Inflammatory macrophage treated with lipopolysaccharide for 4 hours (primary cell): Measurements from ENCODE around the gene STX7.

ENCODE experiments used
- DNase-seq: peaks from one replicate; pipeline ENCODE4 v3.0.0-alpha.2; 2020

The STX7 gene

GRCh38 chr6:132506869-132507808, 5.8 kb downstream of the STX7 start:
- DNase-seq, result no peak

- DNase-seq, result no peak
These were observed 6.5 kb downstream of the STX7 start for GRCh38 chr6:132506461-132506860.

- DNase-seq, result no peak
These were observed 7.8 kb downstream of the STX7 start for GRCh38 chr6:132505158-132505557.

GRCh38 chr6:132504757-132505156, 8.2 kb downstream of the STX7 start:
- no peak for DNase-seq

- peak; percentile 45 for DNase-seq
These were observed 13.2 kb downstream of the STX7 start for GRCh38 chr6:132499757-132500156.

- DNase-seq, result peak; percentile 68
These were observed 14.3 kb downstream of the STX7 start for GRCh38 chr6:132498638-132499037.

GRCh38 chr6:132496519-132497180, 16.3 kb downstream of the STX7 start:
- peak; percentile 16 for DNase-seq

- no peak for DNase-seq
These were observed 17.3 kb downstream of the STX7 start for GRCh38 chr6:132495604-132496079.

- DNase-seq, result no peak
These were observed 18.0 kb downstream of the STX7 start for GRCh38 chr6:132494954-132495353.

- no peak for DNase-seq
These were observed 21.0 kb downstream of the STX7 start for GRCh38 chr6:132491881-132492280.

GRCh38 chr6:132491303-132491702, 21.6 kb downstream of the STX7 start:
- DNase-seq, result peak; percentile 69

- DNase-seq, result no peak
These were observed 22.3 kb downstream of the STX7 start for GRCh38 chr6:132490478-132491204.

GRCh38 chr6:132490024-132490423, 22.9 kb downstream of the STX7 start:
- DNase-seq, result peak; percentile 82

- DNase-seq, result no peak
These were observed 23.5 kb downstream of the STX7 start for GRCh38 chr6:132489376-132489775.

- no peak for DNase-seq
These were observed 25.2 kb downstream of the STX7 start for GRCh38 chr6:132487762-132488161.

- DNase-seq, result no peak
These were observed 28.3 kb downstream of the STX7 start for GRCh38 chr6:132484680-132485018.

GRCh38 chr6:132483779-132484679, 28.9 kb downstream of the STX7 start:
- DNase-seq, result peak; percentile 71

GRCh38 chr6:132482581-132482980, 30.3 kb downstream of the STX7 start:
- no peak for DNase-seq

- DNase-seq, result no peak
These were observed 31.7 kb downstream of the STX7 start for GRCh38 chr6:132481189-132481588.

GRCh38 chr6:132479131-132479530, 33.8 kb downstream of the STX7 start:
- DNase-seq, result no peak

- no peak for DNase-seq
These were observed 34.2 kb downstream of the STX7 start for GRCh38 chr6:132478674-132479073.

- DNase-seq, result no peak
These were observed 34.6 kb downstream of the STX7 start for GRCh38 chr6:132478266-132478665.
